ENCODE results near the gene DYNC1H1. TPM values are rescaled to one million over a fixed set of nuclear protein-coding genes. Genes with fewer than 3 reads are reported as not detected.

DYNC1H1 gene
- total and polyA plus RNA-seq, 2 experiments from 2014 or later, result 179 to 635 TPM

- TF ChIP-seq EZH2phosphoT487 (IDR thresholded peaks at IDR 0.05; ENCODE audit: unreplicated experiment) (no peak), ETS1 (IDR thresholded peaks at IDR 0.05) (no peak), CREB1 (CRISPR knock-in tag; IDR thresholded peaks at IDR 0.05; ENCODE audit: low read depth) (no peak), EZH2 (IDR thresholded peaks at IDR 0.05; ENCODE audit: low read depth, unreplicated experiment) (no peak)
- TF ChIP-seq, protein P1, sequence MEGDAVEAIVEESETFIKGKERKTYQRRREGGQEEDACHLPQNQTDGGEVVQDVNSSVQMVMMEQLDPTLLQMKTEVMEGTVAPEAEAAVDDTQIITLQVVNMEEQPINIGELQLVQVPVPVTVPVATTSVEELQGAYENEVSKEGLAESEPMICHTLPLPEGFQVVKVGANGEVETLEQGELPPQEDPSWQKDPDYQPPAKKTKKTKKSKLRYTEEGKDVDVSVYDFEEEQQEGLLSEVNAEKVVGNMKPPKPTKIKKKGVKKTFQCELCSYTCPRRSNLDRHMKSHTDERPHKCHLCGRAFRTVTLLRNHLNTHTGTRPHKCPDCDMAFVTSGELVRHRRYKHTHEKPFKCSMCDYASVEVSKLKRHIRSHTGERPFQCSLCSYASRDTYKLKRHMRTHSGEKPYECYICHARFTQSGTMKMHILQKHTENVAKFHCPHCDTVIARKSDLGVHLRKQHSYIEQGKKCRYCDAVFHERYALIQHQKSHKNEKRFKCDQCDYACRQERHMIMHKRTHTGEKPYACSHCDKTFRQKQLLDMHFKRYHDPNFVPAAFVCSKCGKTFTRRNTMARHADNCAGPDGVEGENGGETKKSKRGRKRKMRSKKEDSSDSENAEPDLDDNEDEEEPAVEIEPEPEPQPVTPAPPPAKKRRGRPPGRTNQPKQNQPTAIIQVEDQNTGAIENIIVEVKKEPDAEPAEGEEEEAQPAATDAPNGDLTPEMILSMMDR (conservative IDR thresholded peaks at IDR 0.05; ENCODE audit: low read depth in 2 of 2), result no peak
Measured at GRCh38 chr14:102020058-102020971, 55.9 kb downstream of the DYNC1H1 start (continued).

GRCh38 chr14:102026934-102027333 is 62.6 kb downstream of the DYNC1H1 start:
- no peaks in the 10 kb centered on the region; the same call in none of the 2 replicates for H4K20me1 ChIP-seq (replicated peaks; ENCODE audit: insufficient read depth)
- Mint-ChIP-seq H3K36me3 (ENCODE audit: low read depth) (peaks cover 87% of the 10 kb centered on the region), H3K9me3 (no peaks in the 10 kb centered on the region), H3K4me1 (no peaks in the 10 kb centered on the region), H3K4me3 (no peak overlapping the region), H3K27ac (no peak overlapping the region), H3K27me3 (ENCODE audit: insufficient read depth, low read depth, poor library complexity) (no peaks in the 10 kb centered on the region)
- H3K36me3 ChIP-seq (ENCODE audit: insufficient read depth), result peaks cover 72% of the 10 kb centered on the region
- no peaks in the 10 kb centered on the region for H3K27me3 ChIP-seq (ENCODE audit: insufficient read depth)
- H3K9me2 ChIP-seq (ENCODE audit: insufficient read depth), result no peaks in the 10 kb centered on the region
- H3F3A ChIP-seq (replicated peaks; ENCODE audit: low read depth), result 0 out of 2 replicates have a peak, but pooled peaks cover 11% of the 10 kb centered on the region
- DNase-seq (ENCODE audit: low spot score) (no peak), ATAC-seq (no peak)
- H3K4me2 ChIP-seq, result no peak overlapping the region
- H3K79me2 ChIP-seq (replicated peaks; ENCODE audit: insufficient read depth), result no peaks in the 10 kb centered on the region
- no peak overlapping the region for H3K4me3 ChIP-seq
- no peak overlapping the region for H3K27ac ChIP-seq (ENCODE audit: low read depth)
- H2AFZ ChIP-seq, result no peak overlapping the region
- no peaks in the 10 kb centered on the region for H3K4me1 ChIP-seq (ENCODE audit: insufficient read depth)
- TF ChIP-seq, protein P2, sequence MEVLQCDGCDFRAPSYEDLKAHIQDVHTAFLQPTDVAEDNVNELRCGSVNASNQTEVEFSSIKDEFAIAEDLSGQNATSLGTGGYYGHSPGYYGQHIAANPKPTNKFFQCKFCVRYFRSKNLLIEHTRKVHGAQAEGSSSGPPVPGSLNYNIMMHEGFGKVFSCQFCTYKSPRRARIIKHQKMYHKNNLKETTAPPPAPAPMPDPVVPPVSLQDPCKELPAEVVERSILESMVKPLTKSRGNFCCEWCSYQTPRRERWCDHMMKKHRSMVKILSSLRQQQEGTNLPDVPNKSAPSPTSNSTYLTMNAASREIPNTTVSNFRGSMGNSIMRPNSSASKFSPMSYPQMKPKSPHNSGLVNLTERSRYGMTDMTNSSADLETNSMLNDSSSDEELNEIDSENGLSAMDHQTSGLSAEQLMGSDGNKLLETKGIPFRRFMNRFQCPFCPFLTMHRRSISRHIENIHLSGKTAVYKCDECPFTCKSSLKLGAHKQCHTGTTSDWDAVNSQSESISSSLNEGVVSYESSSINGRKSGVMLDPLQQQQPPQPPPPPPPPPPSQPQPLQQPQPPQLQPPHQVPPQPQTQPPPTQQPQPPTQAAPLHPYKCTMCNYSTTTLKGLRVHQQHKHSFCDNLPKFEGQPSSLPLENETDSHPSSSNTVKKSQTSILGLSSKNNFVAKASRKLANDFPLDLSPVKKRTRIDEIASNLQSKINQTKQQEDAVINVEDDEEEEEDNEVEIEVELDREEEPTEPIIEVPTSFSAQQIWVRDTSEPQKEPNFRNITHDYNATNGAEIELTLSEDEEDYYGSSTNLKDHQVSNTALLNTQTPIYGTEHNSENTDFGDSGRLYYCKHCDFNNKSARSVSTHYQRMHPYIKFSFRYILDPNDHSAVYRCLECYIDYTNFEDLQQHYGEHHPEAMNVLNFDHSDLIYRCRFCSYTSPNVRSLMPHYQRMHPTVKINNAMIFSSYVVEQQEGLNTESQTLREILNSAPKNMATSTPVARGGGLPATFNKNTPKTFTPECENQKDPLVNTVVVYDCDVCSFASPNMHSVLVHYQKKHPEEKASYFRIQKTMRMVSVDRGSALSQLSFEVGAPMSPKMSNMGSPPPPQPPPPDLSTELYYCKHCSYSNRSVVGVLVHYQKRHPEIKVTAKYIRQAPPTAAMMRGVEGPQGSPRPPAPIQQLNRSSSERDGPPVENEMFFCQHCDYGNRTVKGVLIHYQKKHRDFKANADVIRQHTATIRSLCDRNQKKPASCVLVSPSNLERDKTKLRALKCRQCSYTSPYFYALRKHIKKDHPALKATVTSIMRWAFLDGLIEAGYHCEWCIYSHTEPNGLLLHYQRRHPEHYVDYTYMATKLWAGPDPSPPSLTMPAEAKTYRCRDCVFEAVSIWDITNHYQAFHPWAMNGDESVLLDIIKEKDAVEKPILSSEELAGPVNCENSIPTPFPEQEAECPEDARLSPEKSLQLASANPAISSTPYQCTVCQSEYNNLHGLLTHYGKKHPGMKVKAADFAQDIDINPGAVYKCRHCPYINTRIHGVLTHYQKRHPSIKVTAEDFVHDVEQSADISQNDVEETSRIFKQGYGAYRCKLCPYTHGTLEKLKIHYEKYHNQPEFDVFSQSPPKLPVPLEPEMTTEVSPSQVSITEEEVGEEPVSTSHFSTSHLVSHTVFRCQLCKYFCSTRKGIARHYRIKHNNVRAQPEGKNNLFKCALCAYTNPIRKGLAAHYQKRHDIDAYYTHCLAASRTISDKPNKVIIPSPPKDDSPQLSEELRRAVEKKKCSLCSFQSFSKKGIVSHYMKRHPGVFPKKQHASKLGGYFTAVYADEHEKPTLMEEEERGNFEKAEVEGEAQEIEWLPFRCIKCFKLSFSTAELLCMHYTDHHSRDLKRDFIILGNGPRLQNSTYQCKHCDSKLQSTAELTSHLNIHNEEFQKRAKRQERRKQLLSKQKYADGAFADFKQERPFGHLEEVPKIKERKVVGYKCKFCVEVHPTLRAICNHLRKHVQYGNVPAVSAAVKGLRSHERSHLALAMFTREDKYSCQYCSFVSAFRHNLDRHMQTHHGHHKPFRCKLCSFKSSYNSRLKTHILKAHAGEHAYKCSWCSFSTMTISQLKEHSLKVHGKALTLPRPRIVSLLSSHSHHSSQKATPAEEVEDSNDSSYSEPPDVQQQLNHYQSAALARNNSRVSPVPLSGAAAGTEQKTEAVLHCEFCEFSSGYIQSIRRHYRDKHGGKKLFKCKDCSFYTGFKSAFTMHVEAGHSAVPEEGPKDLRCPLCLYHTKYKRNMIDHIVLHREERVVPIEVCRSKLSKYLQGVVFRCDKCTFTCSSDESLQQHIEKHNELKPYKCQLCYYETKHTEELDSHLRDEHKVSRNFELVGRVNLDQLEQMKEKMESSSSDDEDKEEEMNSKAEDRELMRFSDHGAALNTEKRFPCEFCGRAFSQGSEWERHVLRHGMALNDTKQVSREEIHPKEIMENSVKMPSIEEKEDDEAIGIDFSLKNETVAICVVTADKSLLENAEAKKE (CRISPR knock-in tag; IDR thresholded peaks at IDR 0.05), result no peak
- no peak for TF ChIP-seq EZH2 (IDR thresholded peaks at IDR 0.05; ENCODE audit: low read depth, unreplicated experiment)
- TF ChIP-seq EZH2phosphoT487 (IDR thresholded peaks at IDR 0.05; ENCODE audit: unreplicated experiment), result no peak
- no peak for TF ChIP-seq CREB1 (CRISPR knock-in tag; IDR thresholded peaks at IDR 0.05; ENCODE audit: low read depth)
- no peak for TF ChIP-seq ETS1 (IDR thresholded peaks at IDR 0.05)
- no peak for TF ChIP-seq ZNF331 (CRISPR knock-in tag; IDR thresholded peaks at IDR 0.05; ENCODE audit: low read depth)
- TF ChIP-seq JUNB (IDR thresholded peaks at IDR 0.05; ENCODE audit: unreplicated experiment), result no peak
- TF ChIP-seq POLR2AphosphoS5 (IDR thresholded peaks at IDR 0.05; ENCODE audit: low read depth), result no peak
- TF ChIP-seq ZNF114 (CRISPR knock-in tag; IDR thresholded peaks at IDR 0.05), result no peak
- no peak for TF ChIP-seq NANOG (IDR thresholded peaks at IDR 0.05; ENCODE audit: borderline replicate concordance)
